Fibroblast of gingiva (primary cell): ENCODE data around the gene NUDT4B.
"Not testable (repeated sequence)": the region's sequence is repeated elsewhere in the genome, so short reads cannot be mapped to it uniquely, and the experiment has no call there.

Experiments used
- DNase-seq: peaks from one replicate; pipeline ENCODE4 v3.0.0-alpha.2; 2011; ENCODE audit warnings: low read depth

Gene NUDT4B

DNA sequence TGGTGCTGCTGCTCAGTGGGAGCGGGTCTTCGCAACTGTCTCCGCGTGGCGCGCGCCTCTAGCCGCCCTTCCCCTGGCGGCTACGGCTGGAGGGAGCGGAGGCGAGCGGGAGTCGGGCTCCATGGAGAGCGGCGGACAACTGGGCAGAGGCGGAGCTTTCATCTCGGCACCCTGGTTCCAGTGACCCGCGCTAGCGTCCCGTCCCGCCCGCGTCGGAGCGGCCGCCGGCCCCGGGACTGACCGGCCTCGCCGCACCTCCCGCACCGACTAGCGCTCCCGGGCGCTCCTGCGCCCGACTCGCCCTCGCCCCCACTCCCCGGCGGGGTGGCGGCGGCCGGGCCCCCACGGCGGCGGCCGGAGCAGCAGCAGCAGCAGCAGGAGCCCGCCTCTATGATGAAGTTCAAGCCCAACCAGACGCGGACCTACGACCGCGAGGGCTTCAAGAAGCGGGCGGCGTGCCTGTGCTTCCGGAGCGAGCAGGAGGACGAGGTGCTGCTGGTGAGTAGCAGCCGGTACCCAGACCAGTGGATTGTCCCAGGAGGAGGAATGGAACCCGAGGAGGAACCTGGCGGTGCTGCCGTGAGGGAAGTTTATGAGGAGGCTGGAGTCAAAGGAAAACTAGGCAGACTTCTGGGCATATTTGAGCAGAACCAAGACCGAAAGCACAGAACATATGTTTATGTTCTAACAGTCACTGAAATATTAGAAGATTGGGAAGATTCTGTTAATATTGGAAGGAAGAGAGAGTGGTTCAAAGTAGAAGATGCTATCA, at the start of gene NUDT4B:
NUDT4B (plus strand) TSS at position 212 of the 772 bp plus-strand sequence; CDS start at position 391, 179 bp downstream.
- not testable (repeated sequence) for DNase-seq

DNA sequence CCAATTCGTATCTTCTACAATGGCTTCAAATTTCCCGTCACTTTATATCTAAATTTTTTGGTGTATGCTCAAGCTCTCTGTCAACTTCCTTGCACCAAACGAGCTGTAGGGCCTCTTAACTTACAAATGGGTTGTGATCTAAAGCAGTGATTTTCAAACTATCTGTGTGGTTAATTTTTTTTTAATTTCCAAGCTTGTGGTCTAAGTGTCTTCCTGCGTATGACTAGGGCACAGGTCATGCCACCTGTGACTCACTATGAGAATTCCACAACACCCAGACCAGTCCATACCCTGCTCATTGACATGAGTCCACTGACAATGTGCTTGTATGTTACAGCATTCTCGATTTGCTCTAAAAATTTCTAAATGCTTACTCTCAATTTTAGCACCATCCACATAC, 49.2 kb upstream of the NUDT4B start:
- not testable (repeated sequence) for DNase-seq

DNA sequence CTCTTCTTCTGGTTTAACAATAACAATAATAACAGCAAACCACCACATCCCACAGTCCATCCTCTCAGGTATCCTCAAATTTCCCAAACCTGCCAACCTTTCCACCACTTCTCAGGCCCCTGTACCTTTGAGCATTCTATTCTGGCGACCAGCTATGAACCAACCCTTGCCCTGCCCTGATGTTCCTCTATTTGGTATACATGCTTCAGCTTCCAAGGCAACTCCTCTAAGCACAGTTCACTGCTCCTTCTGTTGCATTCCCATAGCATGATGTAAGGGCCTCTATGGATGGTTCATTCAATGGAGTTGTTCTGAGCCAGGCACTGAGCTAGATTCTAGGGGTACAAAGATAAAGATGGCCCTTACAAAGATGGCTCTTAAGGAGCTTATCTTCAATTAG, 46.3 kb upstream of the NUDT4B start:
- DNase-seq: not testable (repeated sequence)

- DNase-seq: not testable (repeated sequence)
Measured at GRCh38 chr1:148703973-148704591, 44.5 kb upstream of the NUDT4B start.

GRCh38 chr1:148705316-148705948, 43.1 kb upstream of the NUDT4B start:
- DNase-seq: not testable (repeated sequence)

GRCh38 chr1:148708779-148709333, 39.7 kb upstream of the NUDT4B start:
- DNase-seq: not testable (repeated sequence)

- DNase-seq: not testable (repeated sequence)
Measured at GRCh38 chr1:148710772-148711523, 37.6 kb upstream of the NUDT4B start.

GRCh38 chr1:148712353-148712752, 36.2 kb upstream of the NUDT4B start:
- DNase-seq: not testable (repeated sequence)

- DNase-seq: not testable (repeated sequence)
Measured at GRCh38 chr1:148715518-148715917, 33.1 kb upstream of the NUDT4B start.

DNA sequence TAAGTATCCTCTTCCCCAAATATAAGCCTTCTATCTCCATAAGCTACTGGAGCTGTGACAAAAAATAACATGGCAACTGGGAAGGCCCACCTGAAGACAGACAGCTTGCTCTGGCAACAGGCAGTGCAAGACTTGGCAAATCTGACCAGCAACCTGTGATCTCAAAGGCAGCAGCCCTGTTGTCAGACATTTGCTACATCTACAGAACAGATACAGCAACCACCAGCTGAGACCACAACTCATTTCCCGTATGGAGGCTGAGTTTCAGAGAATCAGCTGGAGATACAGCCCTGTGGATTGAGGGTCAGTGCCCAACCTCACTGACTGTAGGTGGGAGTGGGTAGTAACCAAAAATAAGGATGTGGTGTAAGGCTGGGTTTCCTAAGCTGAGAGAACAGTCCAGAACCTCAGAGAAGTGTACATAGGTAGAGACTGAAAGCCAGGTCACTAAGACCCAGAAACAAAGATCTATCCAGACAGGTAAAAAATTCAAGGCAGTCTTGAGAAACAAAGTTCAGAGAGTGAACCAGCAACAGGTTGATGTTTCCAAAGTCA, 31.5 kb upstream of the NUDT4B start:
- DNase-seq: not testable (repeated sequence)

DNA sequence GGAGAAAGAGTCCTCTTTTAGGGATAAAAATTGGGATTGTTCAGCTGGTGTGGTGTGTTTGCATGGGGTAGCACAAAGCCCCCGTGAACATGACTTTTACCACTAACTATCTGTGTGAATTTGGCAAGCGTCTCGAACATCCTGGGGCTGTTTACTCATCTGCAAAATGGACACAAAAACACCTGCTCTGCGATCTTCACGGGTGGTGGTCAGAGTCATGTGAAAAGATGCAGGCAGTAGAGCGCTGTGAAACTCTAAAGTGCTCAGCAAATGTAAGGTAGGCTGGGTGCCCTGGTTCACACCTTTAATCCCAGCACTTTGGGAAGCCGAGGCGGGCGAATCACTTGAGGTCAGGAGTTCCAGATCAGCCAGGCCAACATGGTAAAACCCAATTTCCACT, 27.7 kb upstream of the NUDT4B start:
- DNase-seq: not testable (repeated sequence)

GRCh38 chr1:148722758-148723157, 25.8 kb upstream of the NUDT4B start:
- DNase-seq: not testable (repeated sequence)

GRCh38 chr1:148723515-148723914, 25.1 kb upstream of the NUDT4B start:
- not testable (repeated sequence) for DNase-seq

DNA sequence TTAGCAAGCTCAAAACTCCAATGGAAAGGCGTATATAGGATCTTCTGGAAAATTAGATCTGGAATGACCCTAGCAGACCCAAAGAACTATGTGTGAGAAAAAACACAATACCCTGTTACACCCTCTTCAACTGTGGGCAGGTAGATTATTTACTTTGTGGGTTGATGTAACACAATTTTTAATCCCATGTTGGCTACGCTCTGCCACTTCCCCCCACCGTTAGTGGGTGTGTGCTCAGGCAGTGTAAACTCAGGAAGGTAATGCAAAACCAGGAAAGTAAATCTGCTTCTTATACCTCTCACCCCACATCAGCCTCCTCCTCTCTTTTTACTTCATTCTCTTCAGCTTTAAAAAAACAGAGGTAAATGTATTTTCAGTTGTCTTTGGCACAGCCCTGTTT, 23.7 kb upstream of the NUDT4B start:
- DNase-seq: not testable (repeated sequence)

- not testable (repeated sequence) for DNase-seq
Measured at GRCh38 chr1:148727862-148728261, 20.7 kb upstream of the NUDT4B start.

- DNase-seq: not testable (repeated sequence)
Measured at GRCh38 chr1:148729128-148729527, 19.4 kb upstream of the NUDT4B start.

- not testable (repeated sequence) for DNase-seq
Measured at GRCh38 chr1:148729541-148729940, 19.0 kb upstream of the NUDT4B start.

- DNase-seq: not testable (repeated sequence)
Measured at GRCh38 chr1:148732277-148732676, 16.3 kb upstream of the NUDT4B start.

- DNase-seq: not testable (repeated sequence)
Measured at GRCh38 chr1:148733585-148734310, 14.8 kb upstream of the NUDT4B start.

DNA sequence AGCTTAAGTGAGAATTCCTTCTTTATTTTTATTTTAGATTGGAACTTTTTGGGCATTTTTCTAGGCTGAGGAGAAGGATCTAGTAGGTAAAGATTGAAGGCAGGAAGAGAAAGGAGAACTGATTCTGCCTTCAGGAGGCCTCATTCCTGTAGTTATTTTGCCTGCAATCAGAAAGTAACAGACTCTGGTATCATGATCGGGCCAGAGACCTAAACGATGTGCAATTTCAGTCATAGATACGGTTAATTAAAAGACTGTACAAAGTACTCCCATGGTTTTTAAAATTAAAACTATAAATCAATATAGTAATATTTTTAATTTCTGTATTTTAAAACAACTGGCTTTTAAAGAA, 14.3 kb upstream of the NUDT4B start:
- not testable (repeated sequence) for DNase-seq

GRCh38 chr1:148735538-148735937, 13.0 kb upstream of the NUDT4B start:
- not testable (repeated sequence) for DNase-seq
